Right cardiac atrium (tissue), 5 donors: ENCODE data around the gene CMIP. TPM values are rescaled to one million over a fixed set of nuclear protein-coding genes. Genes with fewer than 3 reads are reported as not detected.
A peak's percentile ranks its signal among the peaks of the same experiment; 100 is the strongest.

ENCODE experiments used
- ATAC-seq, 2 donors: fragments of 200-7000 bp; cut with Tn5 transposase; one replicate each; pipeline versions ENCODE4 v1.8.0 to v1.9.1; 2020; ENCODE audit warnings: moderate library complexity in 2 of 2, mild to moderate bottlenecking in 1 of 2
- DNase-seq, 3 donors: peaks; one replicate each; pipeline ENCODE4 v3.0.0-alpha.2; 2020
- H3K27ac ChIP-seq: one replicate; pipeline ENCODE4 v1.5.1; 2013; ENCODE audit warnings: mild to moderate bottlenecking, low read length, control low read depth, moderate library complexity
- H3K27me3 ChIP-seq: one replicate; pipeline ENCODE4 v1.6.1; 2013; ENCODE audit not compliant: control insufficient read depth, insufficient read depth
- H3K4me1 ChIP-seq: one replicate; pipeline ENCODE4 v1.6.1; 2013; ENCODE audit warnings: low read length; ENCODE audit not compliant: control insufficient read depth, insufficient read depth
- H3K4me3 ChIP-seq: one replicate; pipeline ENCODE4 v1.5.1; 2013; ENCODE audit warnings: low read length, control low read depth
- H3K9me3 ChIP-seq: one replicate; pipeline ENCODE4 v1.6.1; 2013; ENCODE audit warnings: low read length; ENCODE audit not compliant: control insufficient read depth
- WGBS: extraction: QIAGEN DNeasy Blood & Tissue Kit; methylation state at CpG from one replicate; pipeline ENCODE4 v1.1.7; 2013; 5-methylcytosine and 5-hydroxymethylcytosine counted together
- intact Hi-C, 4 donors: fragments of 100-400 bp; cut with DNase I; formaldehyde crosslinking; loops; one replicate each; pipeline versions ENCODE4 v1.11.0 to v1.14.0; 2022 to 2023
- polyA plus RNA-seq: library from polyadenylated mRNA; stranded (reverse); fragments of 200-250 nt; gene quantifications from one replicate; pipeline ENCODE4 v1.2.3, GENCODE V29; 2013
- total RNA-seq, 4 donors: library from RNA; stranded (reverse); fragmentation: NEBNext Ultra II Directional; extraction: Animal tissue kit (Norgen Biotek cat#: 25700); gene quantifications; one replicate each; pipeline ENCODE4 v1.2.1, GENCODE V29; 2021
- donor health status: healthy with polysubstance abuse.
- donor health status: DM: no; HTN: yes; CAD: no.
- donor health status: DM: no; HTN: no; CAD: no.
- donor health status: DM: no; HTN: yes; CAD: no; lungs with severe emphysema.
- donor health status: DM: yes; HTN: yes; CAD: no.

The CMIP gene
- total and polyA plus RNA-seq, 5 donors: 9.0 to 29.0 (median 19.2) TPM

- WGBS: 49% methylated on average over 7 of the region's 7 CpGs
- H3K4me1 ChIP-seq: peaks cover 3% of the 10 kb centered on the region
- DNase-seq (peak; percentile 51 to 73 (median 58)), ATAC-seq (peak; percentile 26 to 37)
- H3K27me3 ChIP-seq: no peaks in the 10 kb centered on the region
- intact Hi-C loops: no loop called here
- no peak overlapping the region for H3K4me3 ChIP-seq
- no peaks in the 10 kb centered on the region for H3K9me3 ChIP-seq
- H3K27ac ChIP-seq: peak overlapping the region; percentile 39
Observed at GRCh38 chr16:81466356-81466980, 21.9 kb downstream of the CMIP start.

- Histone ChIP-seq H3K4me3 (no peak overlapping the region), H3K9me3 (no peaks in the 10 kb centered on the region), H3K4me1 (peaks cover 3% of the 10 kb centered on the region), H3K27me3 (no peaks in the 10 kb centered on the region), H3K27ac (no peak overlapping the region)
- intact Hi-C loops: no loop called here
- peak in 2 of 3 donors; percentile 9 to 15 for DNase-seq
- no peak for ATAC-seq
- WGBS: 94% methylated on average over 11 of the region's 11 CpGs
Observed at GRCh38 chr16:81467072-81467471, 22.5 kb downstream of the CMIP start.

- peak in 1 of 3 donors; percentile 27 for DNase-seq
- Histone ChIP-seq H3K27ac (no peak overlapping the region), H3K27me3 (no peaks in the 10 kb centered on the region), H3K4me1 (peaks cover 7% of the 10 kb centered on the region), H3K9me3 (no peaks in the 10 kb centered on the region), H3K4me3 (no peak overlapping the region)
- ATAC-seq: no peak
- WGBS: 96% methylated on average over 8 of the region's 8 CpGs
- intact Hi-C loops: no loop called here
Observed at GRCh38 chr16:81467815-81468214, 23.2 kb downstream of the CMIP start.

- Histone ChIP-seq H3K4me3 (no peak overlapping the region), H3K4me1 (peaks cover 7% of the 10 kb centered on the region), H3K9me3 (no peaks in the 10 kb centered on the region), H3K27ac (no peak overlapping the region), H3K27me3 (no peaks in the 10 kb centered on the region)
- DNase-seq (peak in 1 of 3 donors; percentile 32), ATAC-seq (no peak)
- 95% methylated on average over 19 of the region's 19 CpGs for WGBS
- intact Hi-C loops: no loop called here
Observed at GRCh38 chr16:81468269-81468902, 23.8 kb downstream of the CMIP start.

- peak in 1 of 3 donors; percentile 23 for DNase-seq
- Histone ChIP-seq H3K27me3 (no peaks in the 10 kb centered on the region), H3K27ac (no peak overlapping the region), H3K4me3 (no peak overlapping the region), H3K9me3 (no peaks in the 10 kb centered on the region), H3K4me1 (peaks cover 13% of the 10 kb centered on the region)
- 91% methylated on average over 4 of the region's 4 CpGs for WGBS
- intact Hi-C loops: no loop called here
- no peak for ATAC-seq
Observed at GRCh38 chr16:81469183-81469677, 24.6 kb downstream of the CMIP start.

GRCh38 chr16:81469710-81470535 is 25.3 kb downstream of the CMIP start:
- peaks cover 16% of the 10 kb centered on the region for H3K4me1 ChIP-seq
- ATAC-seq (no peak), DNase-seq (peak in 2 of 3 donors; percentile 68 to 77)
- intact Hi-C loops: no loop called here
- H3K9me3 ChIP-seq: no peaks in the 10 kb centered on the region
- H3K27ac ChIP-seq: no peak overlapping the region
- no peak overlapping the region for H3K4me3 ChIP-seq
- H3K27me3 ChIP-seq: no peaks in the 10 kb centered on the region
- 67% methylated on average over 13 of the region's 13 CpGs for WGBS

- 93% methylated on average over 9 of the region's 9 CpGs for WGBS
Observed at GRCh38 chr16:81470796-81471636, 26.4 kb downstream of the CMIP start.

GRCh38 chr16:81471882-81472281 is 27.3 kb downstream of the CMIP start:
- DNase-seq (no peak), ATAC-seq (no peak)
- no peaks in the 10 kb centered on the region for H3K9me3 ChIP-seq
- intact Hi-C loops: no loop called here
- H3K4me1 ChIP-seq: peaks cover 16% of the 10 kb centered on the region
- no peak overlapping the region for H3K27ac ChIP-seq
- WGBS: 95% methylated on average over 8 of the region's 8 CpGs
- no peaks in the 10 kb centered on the region for H3K27me3 ChIP-seq
- no peak overlapping the region for H3K4me3 ChIP-seq

More at GRCh38 chr16:81470796-81471636, 26.4 kb downstream of the CMIP start:
- H3K4me3 ChIP-seq: no peak overlapping the region
- DNase-seq: no peak
- no peaks in the 10 kb centered on the region for H3K27me3 ChIP-seq
- H3K9me3 ChIP-seq: no peaks in the 10 kb centered on the region
- ATAC-seq: no peak
- intact Hi-C loops: no loop called here
- no peak overlapping the region for H3K27ac ChIP-seq
- peaks cover 16% of the 10 kb centered on the region for H3K4me1 ChIP-seq

- H3K4me3 ChIP-seq: no peak overlapping the region
- H3K27ac ChIP-seq: no peak overlapping the region
- H3K4me1 ChIP-seq: peaks cover 16% of the 10 kb centered on the region
- H3K27me3 ChIP-seq: no peaks in the 10 kb centered on the region
- WGBS: 93% methylated on average over 7 of the region's 7 CpGs
- ATAC-seq (peak in 1 of 2 donors; percentile 5), DNase-seq (peak in 2 of 3 donors; percentile 31 to 55)
- H3K9me3 ChIP-seq: no peaks in the 10 kb centered on the region
- intact Hi-C loops: no loop called here
Observed at GRCh38 chr16:81472391-81472790, 27.8 kb downstream of the CMIP start.

- Histone ChIP-seq H3K27ac (peak overlapping the region; percentile 2), H3K9me3 (no peaks in the 10 kb centered on the region), H3K4me3 (no peak overlapping the region), H3K4me1 (peaks cover 18% of the 10 kb centered on the region), H3K27me3 (no peaks in the 10 kb centered on the region)
- DNase-seq (peak in 2 of 3 donors; percentile 61 to 67), ATAC-seq (peak; percentile 12 to 43)
- intact Hi-C loops: no loop called here
- 55% methylated on average over 14 of the region's 14 CpGs for WGBS
Observed at GRCh38 chr16:81473066-81473488, 28.5 kb downstream of the CMIP start.
